C1 segment of cervical spinal cord (tissue), 14 donors: Measurements from ENCODE around the gene ACOT12.
"Not testable (repeated sequence)": the region's sequence is repeated elsewhere in the genome, so short reads cannot be mapped to it uniquely, and the experiment has no call there.

Experiments used
- DNase-seq, 14 donors: peaks; one replicate each; lab custom pipeline; 2025; lab: John Stamatoyannopoulos, UW

The ACOT12 gene

DNA sequence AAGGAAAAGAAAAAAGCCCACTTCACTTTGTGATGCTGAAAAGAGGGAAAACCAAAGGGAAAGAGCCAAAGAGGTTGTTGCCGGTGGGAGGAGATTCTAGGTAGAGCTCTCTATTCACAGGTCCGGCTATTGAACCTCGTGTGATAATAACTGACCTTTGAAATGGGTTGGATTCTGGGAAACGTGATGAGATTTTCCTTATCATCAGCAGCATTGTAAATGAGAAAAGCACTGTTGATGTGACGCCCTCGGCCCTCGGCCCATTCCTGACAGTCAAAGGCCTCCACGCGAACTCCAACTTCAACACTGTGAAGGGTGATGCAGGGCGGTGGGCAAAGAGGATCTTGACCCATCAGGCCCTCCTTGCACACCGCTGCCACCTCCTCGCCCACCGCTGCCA lies 49.2 kb downstream of the ACOT12 start:
- no peak for DNase-seq

DNA sequence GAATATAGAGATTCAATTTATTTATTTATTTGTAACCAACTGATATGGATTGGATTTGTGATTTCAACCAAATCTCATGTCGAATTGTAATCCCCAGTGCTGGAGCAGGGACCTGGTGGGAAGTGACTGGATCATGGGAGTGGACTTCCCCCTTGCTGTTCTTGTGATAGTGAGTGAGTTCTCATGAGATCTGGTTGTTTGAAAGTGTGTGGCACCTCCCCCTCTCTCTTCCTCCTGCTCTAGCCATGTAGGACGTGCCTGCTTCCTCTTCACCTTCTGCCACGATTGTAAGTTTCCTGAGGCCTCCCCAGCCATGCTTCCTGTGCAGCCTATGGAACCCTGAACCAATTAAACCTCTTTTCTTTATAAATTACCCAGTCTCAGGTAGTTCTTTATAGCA lies 55.7 kb downstream of the ACOT12 start:
- not testable (repeated sequence) for DNase-seq

GRCh38 chr5:81337803-81338202 lies 56.1 kb downstream of the ACOT12 start:
- DNase-seq: no peak

DNA sequence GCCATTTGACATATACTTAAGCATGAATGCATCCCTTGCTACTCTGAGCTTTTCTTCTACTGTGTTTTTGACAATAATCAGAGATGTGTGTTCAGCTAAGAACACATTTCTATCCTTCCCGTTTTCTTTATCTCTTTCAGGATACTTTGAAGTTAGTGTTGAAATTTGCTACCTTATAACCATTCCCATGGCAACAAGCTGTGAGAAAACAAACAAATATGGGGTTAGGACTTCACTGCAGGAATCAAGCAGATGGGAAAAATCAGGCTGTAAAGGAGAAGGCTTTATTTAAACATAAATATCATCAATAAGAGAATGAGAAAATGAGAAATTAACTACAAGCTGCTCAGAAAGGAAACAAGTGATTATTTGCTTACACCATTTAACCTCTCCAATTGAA lies 57.4 kb downstream of the ACOT12 start:
- DNase-seq: no peak

DNA sequence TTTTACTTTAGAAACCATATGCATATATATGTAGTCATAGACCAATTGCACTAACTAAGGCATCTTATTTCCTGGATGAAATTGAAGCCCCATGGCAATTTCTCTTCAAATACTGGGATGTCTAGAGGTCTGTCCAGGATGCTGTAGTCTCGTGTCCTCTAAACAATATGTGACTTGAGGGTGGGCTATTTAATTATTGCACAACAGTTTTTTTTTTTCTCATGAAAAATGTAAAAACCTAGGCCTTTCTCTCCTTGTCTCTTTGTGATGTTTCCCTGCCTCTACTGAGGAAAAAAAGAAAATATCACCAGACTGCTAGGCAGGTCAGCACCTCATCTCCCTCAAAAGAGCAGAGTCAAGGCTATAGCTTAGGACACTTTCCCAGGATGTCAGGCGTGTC lies 58.0 kb downstream of the ACOT12 start:
- no peak for DNase-seq

GRCh38 chr5:81334304-81335061 lies 59.5 kb downstream of the ACOT12 start:
- no peak for DNase-seq

DNA sequence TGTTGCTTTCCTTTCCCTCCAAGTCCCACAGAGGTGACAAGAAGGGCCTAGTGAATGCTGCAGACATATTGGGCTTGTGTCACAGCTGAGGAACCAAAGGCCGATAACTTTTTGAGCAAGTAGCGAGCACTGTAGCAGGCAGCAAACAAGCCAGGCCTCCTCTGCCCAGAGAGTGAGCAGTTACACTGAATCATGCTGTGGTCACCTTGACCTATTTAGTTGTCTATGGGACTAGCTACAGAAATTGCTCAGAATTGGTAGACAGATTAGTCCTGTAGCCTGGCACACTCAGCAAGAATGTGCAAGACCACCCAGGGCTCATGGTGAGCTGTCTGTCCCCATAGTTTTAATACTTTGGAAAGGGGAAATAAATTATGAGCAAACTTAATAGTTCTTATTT lies 67.4 kb downstream of the ACOT12 start:
- DNase-seq: no peak

DNA sequence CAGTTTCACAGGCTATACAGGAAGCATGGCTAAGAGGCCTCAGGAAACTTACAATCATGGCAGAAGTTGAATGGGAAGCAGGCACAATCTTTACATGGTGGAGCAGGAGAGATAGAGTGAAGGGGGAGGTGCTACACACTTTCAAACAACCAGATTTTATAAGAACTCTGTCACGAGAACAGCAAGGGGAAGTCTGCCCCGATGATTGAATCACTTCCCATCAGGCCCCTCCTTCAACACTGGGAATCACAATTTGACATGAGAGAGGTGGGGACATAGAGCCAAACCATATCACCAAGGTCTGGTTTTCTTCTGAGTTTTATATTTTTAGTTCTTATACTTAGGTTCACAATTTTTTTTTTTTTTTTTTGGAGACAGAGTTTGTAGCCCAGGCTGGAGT lies 76.4 kb downstream of the ACOT12 start:
- DNase-seq: no peak

DNA sequence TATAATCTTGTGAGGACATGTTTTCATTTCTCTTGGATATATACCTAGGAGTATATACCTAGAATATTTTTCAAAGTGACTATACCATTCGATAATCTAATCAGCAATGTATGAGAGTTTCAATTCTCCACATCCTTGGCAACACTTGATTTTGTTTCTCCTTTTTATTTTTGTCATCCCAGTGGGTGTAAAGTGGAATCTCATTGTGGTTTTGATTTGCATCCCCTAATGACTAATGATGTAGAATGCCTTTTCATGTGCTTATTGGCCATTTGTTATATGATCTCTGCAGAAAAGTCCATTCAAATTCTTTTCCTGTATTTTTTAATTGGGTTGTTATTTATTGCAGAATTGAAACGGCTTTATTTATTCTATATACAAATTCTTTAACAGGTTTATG lies 77.4 kb downstream of the ACOT12 start:
- DNase-seq: no peak

- no peak for DNase-seq
Observed at GRCh38 chr5:81315830-81316229, 78.1 kb downstream of the ACOT12 start.

DNA sequence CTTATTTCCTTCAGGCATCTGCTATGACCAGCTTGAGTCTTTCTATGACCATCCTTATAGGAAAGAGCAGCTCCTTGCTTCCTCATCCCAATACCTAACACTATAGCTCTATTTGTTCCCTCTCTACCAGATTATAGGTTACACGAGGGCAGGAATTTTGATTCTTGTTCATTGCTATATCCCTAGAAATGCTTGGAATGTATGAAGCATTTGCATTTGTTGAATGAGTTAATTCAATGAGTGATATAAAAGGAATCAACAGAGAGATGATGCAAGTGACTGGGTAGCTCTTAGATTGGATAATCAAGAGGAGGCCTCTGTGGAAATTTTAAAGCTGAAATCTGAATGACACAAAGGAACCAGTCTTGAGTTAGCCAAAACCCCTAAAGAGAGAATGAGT lies 78.6 kb downstream of the ACOT12 start:
- no peak for DNase-seq

GRCh38 chr5:81314581-81314980 lies 79.4 kb downstream of the ACOT12 start:
- DNase-seq: no peak

DNA sequence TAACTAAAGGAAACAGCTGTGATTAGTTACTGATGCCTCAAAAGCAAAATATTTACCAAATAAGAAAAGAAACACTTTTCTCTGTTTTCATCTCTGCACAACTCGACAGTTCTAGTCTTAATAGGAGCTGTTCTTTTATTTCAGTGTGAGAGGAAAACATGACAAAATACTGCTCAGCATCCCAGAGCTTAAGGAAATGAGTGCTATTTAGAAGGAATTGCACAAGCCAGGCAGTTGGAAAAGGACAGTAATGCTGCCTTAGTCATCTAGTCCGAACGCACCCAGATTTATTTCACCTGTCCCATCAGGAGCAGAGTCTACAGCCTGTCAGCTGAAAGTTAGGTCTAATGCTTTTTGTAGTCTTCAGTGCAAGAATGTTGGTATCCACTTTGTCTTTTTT lies 80.2 kb downstream of the ACOT12 start:
- DNase-seq: no peak

- no peak for DNase-seq
Observed at GRCh38 chr5:81313278-81313677, 80.7 kb downstream of the ACOT12 start.

DNA sequence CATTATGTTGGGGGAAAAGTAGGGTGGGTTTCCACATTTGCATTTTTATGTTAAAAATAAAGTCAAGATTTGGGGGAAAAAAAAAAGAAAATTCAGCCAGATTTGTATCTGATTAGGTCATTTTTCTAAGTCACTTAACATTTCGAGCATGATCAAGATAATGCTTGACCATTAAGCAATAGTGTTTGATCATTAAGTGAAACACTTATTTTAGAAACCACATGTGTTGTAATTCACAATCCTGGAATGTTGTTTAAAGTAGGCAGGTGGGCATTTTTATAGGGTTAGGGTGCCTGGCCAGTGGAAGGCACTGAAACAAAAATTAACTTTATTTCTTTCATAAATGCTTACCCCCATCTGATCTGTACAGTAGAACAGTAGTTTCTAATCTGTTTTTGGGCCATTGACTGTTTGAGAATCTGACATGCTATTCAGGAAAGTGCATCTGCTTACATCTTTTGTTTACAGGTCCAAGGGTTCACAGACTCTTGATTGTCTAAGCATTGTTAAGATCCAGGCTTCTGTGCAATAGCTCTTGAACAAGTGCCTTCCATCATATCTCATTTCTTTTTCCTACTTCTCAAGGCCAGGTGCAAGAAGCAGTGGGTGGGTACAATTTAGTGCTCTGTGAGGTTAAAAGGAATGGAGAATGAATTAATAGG lies 83.4 kb downstream of the ACOT12 start:
- DNase-seq: no peak

- no peak for DNase-seq
Observed at GRCh38 chr5:81308836-81309235, 85.1 kb downstream of the ACOT12 start.

GRCh38 chr5:81305785-81306184 lies 88.1 kb downstream of the ACOT12 start:
- no peak for DNase-seq

GRCh38 chr5:81303563-81303962 lies 90.4 kb downstream of the ACOT12 start:
- no peak for DNase-seq

DNA sequence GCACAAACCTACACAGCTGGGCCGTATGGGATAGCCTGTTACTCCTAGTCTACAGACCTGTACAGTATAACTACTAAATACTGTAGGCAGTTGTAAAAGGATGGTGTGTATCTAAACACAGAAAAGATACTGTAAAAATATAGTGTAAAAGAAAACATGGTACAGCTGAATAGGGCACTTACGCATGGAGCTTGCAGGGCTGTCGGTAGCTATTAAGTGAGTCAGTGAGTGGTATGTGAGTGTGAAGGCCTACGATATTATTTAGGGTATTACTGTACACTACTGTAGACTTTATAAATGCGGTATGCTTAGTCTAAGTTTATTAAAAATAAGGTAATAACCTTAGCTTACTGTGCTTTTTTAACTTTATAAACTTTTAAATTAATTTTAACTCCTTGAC lies 91.3 kb downstream of the ACOT12 start:
- DNase-seq: no peak

- peak; percentile 44 to 91 (median 88) for DNase-seq
Observed at GRCh38 chr5:81301271-81302015, 92.5 kb downstream of the ACOT12 start, which contains the start of gene ZCCHC9. Gene ZCCHC9 (plus strand): TSS chr5:81301587. CDS start chr5:81304758, 3,171 bp downstream.

DNA sequence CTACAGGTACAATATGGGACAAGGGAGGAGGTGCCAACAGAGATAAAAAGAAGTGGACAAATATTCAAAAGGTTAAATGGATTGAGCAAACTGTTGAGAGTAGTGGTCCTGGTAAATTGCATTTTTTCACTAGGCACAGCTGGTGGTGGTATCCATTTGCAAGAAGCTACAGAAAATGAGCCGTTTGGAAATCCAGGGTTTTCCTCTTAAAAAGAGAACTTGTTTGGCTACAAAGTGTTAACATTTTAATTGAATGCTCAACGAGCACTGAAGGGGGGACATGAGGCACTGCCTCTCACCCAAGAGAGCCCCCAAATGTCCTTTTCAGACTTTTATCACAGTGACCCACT lies 93.0 kb downstream of the ACOT12 start:
- DNase-seq: peak in 1 of 14 donors; percentile 27

DNA sequence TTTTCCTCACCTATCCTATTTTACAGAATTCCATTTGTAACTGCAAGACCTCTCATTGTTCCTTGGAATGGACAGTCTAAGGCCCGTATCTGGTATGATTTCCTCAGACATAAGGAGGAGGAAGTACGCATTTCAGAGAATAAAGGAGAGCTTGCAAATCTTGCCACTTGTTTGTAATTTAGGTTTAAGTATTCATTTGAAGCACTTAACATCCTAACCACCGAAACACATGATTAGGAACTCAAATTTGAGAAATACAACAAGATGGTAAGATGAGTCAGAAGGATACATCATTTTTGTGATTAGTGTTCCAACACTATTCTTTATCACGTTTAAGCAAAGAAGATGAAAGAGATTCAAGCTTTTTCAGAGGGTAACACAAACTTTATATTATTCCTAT lies 96.4 kb downstream of the ACOT12 start:
- no peak for DNase-seq

- DNase-seq: not testable (repeated sequence)
Observed at GRCh38 chr5:81294021-81294420, 99.9 kb downstream of the ACOT12 start.
